HG03460 (cell line): ENCODE data around the gene ZNF444.
"Not testable (repeated sequence)": the region's sequence is repeated elsewhere in the genome, so short reads cannot be mapped to it uniquely, and the experiment has no call there.

Source experiments
- ATAC-seq: cut with Tn5 transposase; IDR thresholded peaks from one replicate; pipeline ENCODE4 v1.9.1; 2021; ENCODE audit not compliant: unreplicated experiment

Gene ZNF444

GRCh38 chr19:56140583-56141416, at the start of gene ZNF444:
ZNF444 (plus strand) TSS chr19:56141287; CDS start chr19:56146912, 5,625 bp downstream.
- peak; percentile 90 for ATAC-seq

- no peak for ATAC-seq
Measured at GRCh38 chr19:56091751-56092546, 49.1 kb upstream of the ZNF444 start.

- no peak for ATAC-seq
Measured at GRCh38 chr19:56092685-56093631, 48.1 kb upstream of the ZNF444 start.

- ATAC-seq = no peak
Measured at GRCh38 chr19:56094449-56094848, 46.6 kb upstream of the ZNF444 start.

- no peak for ATAC-seq
Measured at GRCh38 chr19:56096665-56097064, 44.4 kb upstream of the ZNF444 start.

- no peak for ATAC-seq
Measured at GRCh38 chr19:56097306-56097705, 43.8 kb upstream of the ZNF444 start.

GRCh38 chr19:56097776-56098175, 43.3 kb upstream of the ZNF444 start:
- ATAC-seq = no peak

GRCh38 chr19:56098237-56098636, 42.9 kb upstream of the ZNF444 start:
- ATAC-seq = not testable (repeated sequence)

- no peak for ATAC-seq
Measured at GRCh38 chr19:56098731-56099568, 42.1 kb upstream of the ZNF444 start.

- ATAC-seq = no peak
Measured at GRCh38 chr19:56099638-56100539, 41.2 kb upstream of the ZNF444 start.

- no peak for ATAC-seq
Measured at GRCh38 chr19:56101095-56101494, 40.0 kb upstream of the ZNF444 start.

- ATAC-seq = no peak
Measured at GRCh38 chr19:56101746-56102535, 39.1 kb upstream of the ZNF444 start.

- no peak for ATAC-seq
Measured at GRCh38 chr19:56103027-56103614, 38.0 kb upstream of the ZNF444 start.

- no peak for ATAC-seq
Measured at GRCh38 chr19:56104423-56104822, 36.7 kb upstream of the ZNF444 start.

- ATAC-seq = no peak
Measured at GRCh38 chr19:56105090-56105701, 35.9 kb upstream of the ZNF444 start.

- not testable (repeated sequence) for ATAC-seq
Measured at GRCh38 chr19:56105831-56106396, 35.2 kb upstream of the ZNF444 start.

- no peak for ATAC-seq
Measured at GRCh38 chr19:56106397-56106849, 34.7 kb upstream of the ZNF444 start.
